Endothelial cell of umbilical vein (primary cell): ENCODE data around the gene USP6. TPM values are rescaled to one million over a fixed set of nuclear protein-coding genes. Genes with fewer than 3 reads are reported as not detected.
"Not testable (repeated sequence)": the region's sequence is repeated elsewhere in the genome, so short reads cannot be mapped to it uniquely, and the experiment has no call there.

Source experiments
- BruUV-seq: library from RNA; stranded (reverse); fragments of 400-500 nt; replicated peaks from 2 replicates; lab custom pipeline; 2021; lab: Mats Ljungman, UMichigan
- CTCF ChIA-PET: fragments of 300-600, 350-600 bp; sonication (Branson Sonifier 250); formaldehyde crosslinking; loops from one replicate; lab custom pipeline; 2021; ENCODE audit warnings: antibody characterized with exemption, inconsistent platforms; lab: Charles Lee
- POLR2A ChIA-PET: fragments of 300-600, 350-600 bp; sonication (Branson Sonifier 250); formaldehyde crosslinking; loops from one replicate; lab custom pipeline; 2021; ENCODE audit warnings: antibody characterized with exemption, inconsistent platforms; lab: Charles Lee
- DNase-seq: peaks from one replicate; pipeline ENCODE4 v3.0.0-alpha.2; 2011; ENCODE audit warnings: low read depth, low spot score
- FAIRE-seq: peaks from 2 replicates; lab custom pipeline; 2011; peaks lifted over from hg19 to GRCh38; lab: Jason Lieb, UNC
- H2AFZ ChIP-seq: 2 replicates; pipeline ENCODE4 v1.6.0; 2012; ENCODE audit warnings: low read depth, low read length, control low read depth, inconsistent platforms
- H3K27ac ChIP-seq: 2 replicates; pipeline ENCODE4 v1.5.1; 2011; ENCODE audit warnings: low read depth, mild to moderate bottlenecking, control low read depth, low read length, moderate library complexity; ENCODE audit not compliant: insufficient read depth
- H3K27me3 ChIP-seq, 2 experiments: 2 replicates each; pipeline versions ENCODE4 v1.6.0 to v1.6.1; 2011; ENCODE audit warnings: low read length in 2 of 2, mixed read lengths in 1 of 2; ENCODE audit not compliant: control insufficient read depth in 2 of 2, insufficient read depth in 2 of 2
- H3K36me3 ChIP-seq, 2 experiments: 2 replicates in 1 of 2; 3 replicates in 1 of 2; pipeline ENCODE4 v1.5.1; 2011; ENCODE audit warnings: low read length in 2 of 2, mild to moderate bottlenecking in 1 of 2, moderate library complexity in 1 of 2; ENCODE audit not compliant: control insufficient read depth in 2 of 2, insufficient read depth in 2 of 2; ENCODE audit errors: extremely low read depth in 1 of 2
- H3K4me1 ChIP-seq: 3 replicates; pipeline ENCODE4 v1.5.1; 2011; ENCODE audit warnings: mild to moderate bottlenecking, low read length; ENCODE audit not compliant: control insufficient read depth, insufficient read depth; ENCODE audit errors: extremely low read depth
- H3K4me2 ChIP-seq: 2 replicates; pipeline ENCODE4 v1.6.1; 2011; ENCODE audit warnings: low read length, control low read depth, mixed read lengths; ENCODE audit not compliant: insufficient read depth
- H3K4me3 ChIP-seq, 3 experiments: fragments of 200-600 bp in 1 of 3; sonication (generic), shearing (Covaris generic) in 1 of 3; replicated peaks in 1 of 3; 2 replicates each; pipeline ENCODE4 v1.5.1; 2011 to 2016; ENCODE audit warnings: control low read depth in 3 of 3, low read length in 3 of 3, mild to moderate bottlenecking in 2 of 3, inconsistent platforms in 1 of 3, low read depth in 1 of 3, moderate library complexity in 1 of 3; ENCODE audit not compliant: insufficient read depth in 1 of 3
- H3K79me2 ChIP-seq: 2 replicates; pipeline ENCODE4 v1.6.0; 2012; ENCODE audit warnings: low read length, inconsistent platforms; ENCODE audit not compliant: control insufficient read depth, insufficient read depth
- H3K9ac ChIP-seq: replicated peaks from 2 replicates; pipeline ENCODE3; 2011; ENCODE audit warnings: low read length, control low read depth; ENCODE audit not compliant: insufficient read depth; ENCODE audit errors: extremely low read depth
- H3K9me1 ChIP-seq: replicated peaks from 3 replicates; pipeline ENCODE4 v1.6.0; 2011; ENCODE audit warnings: mild to moderate bottlenecking, low read length; ENCODE audit not compliant: control insufficient read depth, insufficient read depth; ENCODE audit errors: extremely low read depth
- H3K9me3 ChIP-seq: replicated peaks from 2 replicates; pipeline ENCODE4 v1.5.1; 2012; ENCODE audit warnings: low read length, inconsistent platforms; ENCODE audit not compliant: control insufficient read depth, insufficient read depth
- H4K20me1 ChIP-seq: replicated peaks from 2 replicates; pipeline ENCODE3; 2011; ENCODE audit warnings: mild to moderate bottlenecking, low read length; ENCODE audit not compliant: control insufficient read depth, insufficient read depth; ENCODE audit errors: extremely low read depth
- dilution Hi-C: fragments of 300-500 bp; cut with MboI; formaldehyde crosslinking; loops from one replicate; pipeline ENCODE4 v1.15.0; 2019; ENCODE audit warnings: low sequenced_read_pairs; ENCODE audit not compliant: extremely low pct_ligation_motif_present
- intact Hi-C: fragments of 100-400 bp; cut with micrococcal nuclease; formaldehyde crosslinking; loops from one replicate; pipeline ENCODE4 v1.10.0; 2022
- polyA plus RNA-seq, 4 experiments: library from polyadenylated mRNA; depleted of rRNA in 3 of 4; stranded (reverse) in 3 of 4; unstranded in 1 of 4; fragments of >200 nt; gene quantifications; 2 replicates each; pipeline versions ENCODE4 v1.2.1 to v1.2.3, GENCODE V29; 2011 to 2012; ENCODE audit warnings: missing spikeins in 1 of 4
- total RNA-seq: library from RNA; stranded (reverse); gene quantifications from 2 replicates; pipeline ENCODE4 v1.2.3, GENCODE V29; 2021

Gene USP6
- total and polyA plus RNA-seq, 2 donors (not counting 3 experiments of a cell fraction or from before 2014, with no cell fraction given) = under 0.01 to 0.15 TPM

DNA sequence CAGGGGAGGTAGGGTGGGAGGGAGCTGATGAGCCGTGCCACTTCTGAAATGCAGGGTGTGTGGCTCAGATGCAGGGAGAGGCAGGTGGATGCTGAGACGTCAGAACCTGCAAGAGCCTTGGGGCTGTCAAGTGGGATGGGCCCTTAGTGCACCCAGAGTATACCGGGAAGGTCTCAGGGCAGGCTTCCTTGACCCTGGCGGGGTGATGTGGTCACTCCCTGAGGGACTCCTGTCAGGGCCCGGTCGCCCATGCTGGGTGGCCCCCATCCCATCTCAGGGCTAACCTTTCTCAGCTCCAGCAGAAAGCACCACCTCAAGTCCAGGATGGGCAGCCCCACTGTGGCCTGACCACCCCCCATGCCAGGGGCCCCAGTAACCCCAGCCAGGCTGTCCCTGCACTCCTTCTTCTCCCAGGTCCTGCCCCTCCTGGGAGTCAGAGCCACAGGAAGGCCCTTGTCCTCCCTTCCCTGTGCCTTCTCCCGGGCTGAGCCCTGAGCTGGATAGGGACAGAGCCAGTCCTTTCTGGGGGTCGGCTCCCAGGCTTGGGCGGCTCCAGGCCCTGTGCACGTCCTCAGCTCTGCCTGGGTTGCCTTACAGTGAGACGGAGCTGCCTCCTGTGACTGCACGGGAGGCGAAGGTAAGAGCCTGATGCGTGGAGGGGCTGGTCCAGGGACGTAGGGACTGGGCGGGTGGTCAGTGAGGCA is 16.1 kb downstream of the USP6 start:
- H3K36me3 ChIP-seq, BruUV-seq, H3K9me1 ChIP-seq, POLR2A ChIA-PET, H3K27ac ChIP-seq, intact Hi-C loops, H3K27me3 ChIP-seq, H4K20me1 ChIP-seq, H3K9me3 ChIP-seq, FAIRE-seq, H3K4me1 ChIP-seq, H2AFZ ChIP-seq, dilution Hi-C loops, H3K4me3 ChIP-seq, H3K9ac ChIP-seq, CTCF ChIA-PET, H3K79me2 ChIP-seq, DNase-seq, H3K4me2 ChIP-seq: not testable (repeated sequence)

DNA sequence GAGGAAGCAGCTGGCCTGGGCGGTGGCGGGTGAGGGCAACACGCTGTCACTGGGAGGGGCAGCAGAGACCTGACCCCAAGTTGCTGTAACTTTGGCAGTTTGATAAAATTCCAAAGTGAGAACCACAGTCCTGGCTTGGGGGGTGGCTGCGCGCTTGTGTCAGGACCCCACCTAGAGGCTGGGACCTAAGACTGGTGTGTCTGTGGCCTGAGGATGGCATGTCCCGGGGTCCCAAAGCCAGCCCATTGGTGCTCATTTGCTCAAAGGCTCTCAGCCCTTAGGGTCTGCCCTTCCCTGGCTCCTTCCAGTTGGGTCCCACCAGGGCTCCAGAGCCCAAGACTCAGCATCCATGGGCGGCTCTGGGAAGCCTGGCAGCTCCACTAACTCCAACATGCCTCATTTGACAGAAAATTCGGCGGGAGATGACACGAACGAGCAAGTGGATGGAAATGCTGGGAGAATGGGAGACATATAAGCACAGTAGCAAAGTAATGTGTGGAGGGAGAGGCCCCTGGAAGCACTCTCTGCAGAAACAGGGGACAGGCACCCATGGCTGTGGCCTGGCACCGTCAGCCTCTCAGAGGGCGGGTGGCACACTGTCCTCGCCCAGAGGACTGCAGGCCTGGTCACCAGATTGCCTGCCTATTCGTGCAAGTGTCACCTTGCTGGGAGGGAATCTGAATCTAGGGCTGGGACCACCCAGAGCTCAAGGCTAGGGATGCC is 16.8 kb downstream of the USP6 start:
- H4K20me1 ChIP-seq, H3K36me3 ChIP-seq, H3K27me3 ChIP-seq, dilution Hi-C loops, H3K9me1 ChIP-seq, H2AFZ ChIP-seq, CTCF ChIA-PET, DNase-seq, BruUV-seq, H3K4me1 ChIP-seq, H3K9me3 ChIP-seq, H3K79me2 ChIP-seq, H3K4me3 ChIP-seq, H3K9ac ChIP-seq, POLR2A ChIA-PET, FAIRE-seq, intact Hi-C loops, H3K4me2 ChIP-seq, H3K27ac ChIP-seq: not testable (repeated sequence)
